ENCODE measurements around the gene ATP2B3.

Gene ATP2B3

GRCh38 chrX:153622661-153623309 lies 105.3 kb downstream of the ATP2B3 start:
- DNase-seq: no peak

GRCh38 chrX:153623310-153624029 lies 106.0 kb downstream of the ATP2B3 start:
- no peak for DNase-seq

GRCh38 chrX:153624196-153625091 lies 107.0 kb downstream of the ATP2B3 start:
- DNase-seq: no peak

- no peak for DNase-seq
Measured at GRCh38 chrX:153625271-153626024, 108.0 kb downstream of the ATP2B3 start.

GRCh38 chrX:153626025-153626633 lies 108.7 kb downstream of the ATP2B3 start:
- no peak for DNase-seq

- DNase-seq: no peak
Measured at GRCh38 chrX:153626863-153627674, 109.6 kb downstream of the ATP2B3 start.

- no peak for DNase-seq
Measured at GRCh38 chrX:153627675-153628111, 110.3 kb downstream of the ATP2B3 start.

- no peak for DNase-seq
Measured at GRCh38 chrX:153628129-153628528, 110.7 kb downstream of the ATP2B3 start.

GRCh38 chrX:153628665-153629064 lies 111.2 kb downstream of the ATP2B3 start:
- no peak for DNase-seq

GRCh38 chrX:153631346-153631745 lies 113.9 kb downstream of the ATP2B3 start:
- DNase-seq: no peak

- DNase-seq: no peak
Measured at GRCh38 chrX:153631907-153632594, 114.6 kb downstream of the ATP2B3 start.
